H1 (cell line): ENCODE measurements around the gene PPP1R1C. TPM values are rescaled to one million over a fixed set of nuclear protein-coding genes. Genes with fewer than 3 reads are reported as not detected.

Source experiments
- CTCF ChIA-PET: fragments of 300-600 bp; sonication (Branson Sonifier 250); formaldehyde crosslinking; loops from one replicate; lab custom pipeline; 2021; ENCODE audit not compliant: partially characterized antibody; lab: Charles Lee
- POLR2A ChIA-PET: fragments of 300-600 bp; sonication (Branson Sonifier 250); formaldehyde crosslinking; loops from one replicate; lab custom pipeline; 2021; ENCODE audit warnings: inconsistent platforms; ENCODE audit not compliant: partially characterized antibody; lab: Charles Lee
- DNase-seq, 2 experiments: peaks; one replicate each; pipeline versions ENCODE4 v3.0.0 to v3.0.0-alpha.2; 2010 to 2022; ENCODE audit warnings: low spot score in 2 of 2, low read depth in 1 of 2, mixed read lengths in 1 of 2
- FAIRE-seq: peaks from 2 replicates; lab custom pipeline; 2011; peaks lifted over from hg19 to GRCh38; lab: Jason Lieb, UNC
- H2AFZ ChIP-seq: 2 replicates; pipeline ENCODE4 v1.8.1; 2012; ENCODE audit warnings: low read length, inconsistent platforms
- H2AK5ac ChIP-seq: 2 replicates; pipeline ENCODE4 v1.6.1; 2013; ENCODE audit warnings: low read depth, low read length
- H2BK120ac ChIP-seq: replicated peaks from 2 replicates; pipeline ENCODE3; 2013; ENCODE audit warnings: low read depth, low read length, inconsistent platforms
- H2BK12ac ChIP-seq: 2 replicates; pipeline ENCODE4 v1.6.1; 2013; ENCODE audit warnings: low read depth, low read length
- H2BK15ac ChIP-seq: 2 replicates; pipeline ENCODE4 v1.6.1; 2013; ENCODE audit warnings: low read length
- H2BK20ac ChIP-seq: 2 replicates; pipeline ENCODE4 v1.6.1; 2013; ENCODE audit warnings: low read length
- H2BK5ac ChIP-seq: 2 replicates; pipeline ENCODE4 v1.6.1; 2013; ENCODE audit warnings: low read depth, low read length
- H3K14ac ChIP-seq: 2 replicates; pipeline ENCODE4 v1.6.1; 2013; ENCODE audit warnings: inconsistent platforms; ENCODE audit not compliant: insufficient read length
- H3K18ac ChIP-seq: 2 replicates; pipeline ENCODE4 v1.6.1; 2013; ENCODE audit warnings: low read length; ENCODE audit errors: extremely low read depth
- H3K23ac ChIP-seq: 2 replicates; pipeline ENCODE4 v1.6.1; 2013; ENCODE audit warnings: inconsistent platforms; ENCODE audit not compliant: insufficient read length
- H3K23me2 ChIP-seq: 2 replicates; pipeline ENCODE4 v1.6.1; 2013; ENCODE audit warnings: low read depth, low read length
- H3K27ac ChIP-seq: 2 replicates; pipeline ENCODE4 v1.6.1; 2011; ENCODE audit warnings: low read depth, low read length, inconsistent platforms
- H3K27me3 ChIP-seq, 4 experiments: replicated peaks in 1 of 4; 1 replicate in 1 of 4; 2 replicates in 3 of 4; pipeline versions ENCODE4 v1.6.1 to v1.8.1; 2011 to 2013; ENCODE audit warnings: low read length in 3 of 4, mild to moderate bottlenecking in 3 of 4, inconsistent platforms in 2 of 4, mixed read lengths in 2 of 4, moderate library complexity in 1 of 4; ENCODE audit not compliant: control insufficient read depth in 3 of 4, insufficient read depth in 3 of 4; ENCODE audit errors: extremely low read depth in 1 of 4
- H3K36me3 ChIP-seq, 4 experiments: 2 replicates each; pipeline versions ENCODE4 v1.6.1 to v1.8.1; 2011 to 2013; ENCODE audit warnings: mild to moderate bottlenecking in 4 of 4, low read length in 3 of 4, moderate library complexity in 2 of 4, control low read depth in 1 of 4, inconsistent platforms in 1 of 4; ENCODE audit not compliant: insufficient read depth in 4 of 4, control insufficient read depth in 2 of 4
- H3K4ac ChIP-seq: replicated peaks from 2 replicates; pipeline ENCODE3; 2013; ENCODE audit warnings: low read length, low read depth, mixed read lengths, inconsistent platforms; ENCODE audit not compliant: insufficient read length
- H3K4me1 ChIP-seq, 4 experiments: replicated peaks in 1 of 4; 1 replicate in 1 of 4; 2 replicates in 3 of 4; pipeline versions ENCODE4 v1.6.1 to v1.8.1; 2011 to 2013; ENCODE audit warnings: low read length in 3 of 4, inconsistent platforms in 2 of 4, mixed read lengths in 1 of 4; ENCODE audit not compliant: insufficient read depth in 4 of 4, control insufficient read depth in 3 of 4
- H3K4me2 ChIP-seq, 2 experiments: 2 replicates each; pipeline versions ENCODE4 v1.6.1 to v1.8.1; 2011 to 2013; ENCODE audit warnings: low read depth in 2 of 2, low read length in 2 of 2, control low read depth in 1 of 2, inconsistent platforms in 1 of 2, mild to moderate bottlenecking in 1 of 2; ENCODE audit not compliant: insufficient read depth in 1 of 2
- H3K4me3 ChIP-seq, 4 experiments: fragments of 200-600, 300-600 bp in 1 of 4; sonication (generic), shearing (Covaris generic), sonication (Bioruptor Twin) in 1 of 4; 2 replicates each; pipeline versions ENCODE4 v1.5.1 to v1.8.1; 2011 to 2016; ENCODE audit warnings: low read length in 4 of 4, low read depth in 3 of 4, control low read depth in 2 of 4, inconsistent platforms in 2 of 4, mild to moderate bottlenecking in 2 of 4, mixed read lengths in 1 of 4, moderate library complexity in 1 of 4; ENCODE audit not compliant: insufficient read depth in 2 of 4; ENCODE audit errors: extremely low read depth in 1 of 4
- H3K56ac ChIP-seq: replicated peaks from 2 replicates; pipeline ENCODE3; 2013; ENCODE audit warnings: low read depth, mild to moderate bottlenecking, mixed read lengths, low read length, inconsistent platforms; ENCODE audit not compliant: insufficient read length
- H3K79me1 ChIP-seq: 2 replicates; pipeline ENCODE4 v1.6.1; 2013; ENCODE audit warnings: low read depth, low read length, control low read depth
- H3K79me2 ChIP-seq, 2 experiments: 2 replicates each; pipeline versions ENCODE4 v1.6.1 to v1.8.1; 2012 to 2013; ENCODE audit warnings: low read length in 2 of 2, mild to moderate bottlenecking in 2 of 2, inconsistent platforms in 1 of 2; ENCODE audit not compliant: insufficient read depth in 2 of 2, control insufficient read depth in 1 of 2
- H3K9ac ChIP-seq, 4 experiments: replicated peaks in 1 of 4; 1 replicate in 1 of 4; 2 replicates in 3 of 4; pipeline versions ENCODE4 v1.6.1 to v1.8.1; 2011 to 2013; ENCODE audit warnings: low read depth in 3 of 4, low read length in 3 of 4, control low read depth in 2 of 4, mild to moderate bottlenecking in 2 of 4, moderate library complexity in 2 of 4, inconsistent platforms in 1 of 4; ENCODE audit errors: extremely low read depth in 1 of 4
- H3K9me3 ChIP-seq, 2 experiments: 2 replicates each; pipeline versions ENCODE4 v1.6.1 to v1.8.1; 2012 to 2013; ENCODE audit warnings: mild to moderate bottlenecking in 2 of 2, moderate library complexity in 2 of 2, control low read depth in 1 of 2, inconsistent platforms in 1 of 2, low read depth in 1 of 2, low read length in 1 of 2, mixed read lengths in 1 of 2; ENCODE audit not compliant: insufficient read depth in 2 of 2
- H4K20me1 ChIP-seq, 2 experiments: replicated peaks in 1 of 2; 2 replicates each; pipeline versions ENCODE3 to v1.8.1; 2011 to 2013; ENCODE audit warnings: inconsistent platforms in 2 of 2, low read length in 2 of 2, mild to moderate bottlenecking in 1 of 2; ENCODE audit not compliant: insufficient read depth in 2 of 2, control insufficient read depth in 1 of 2
- H4K5ac ChIP-seq: 2 replicates; pipeline ENCODE4 v1.6.1; 2013; ENCODE audit warnings: low read length, low read depth, mixed read lengths, inconsistent platforms; ENCODE audit not compliant: insufficient read length
- H4K8ac ChIP-seq: 2 replicates; pipeline ENCODE4 v1.8.0; 2013; ENCODE audit warnings: mild to moderate bottlenecking, moderate library complexity, low read length, inconsistent platforms; ENCODE audit not compliant: insufficient read depth; ENCODE audit errors: extremely low read depth
- H4K91ac ChIP-seq: replicated peaks from 2 replicates; pipeline ENCODE3; 2013; ENCODE audit warnings: low read length, mixed read lengths, inconsistent platforms; ENCODE audit not compliant: insufficient read length
- WGBS, 2 experiments: shearing (Covaris generic) in 1 of 2; methylation state at CpG; one replicate each; pipeline versions ENCODE4 v1.1.6 to v1.1.7; 2013 to 2015; ENCODE audit warnings: low lambda C conversion rate in 2 of 2, mixed read lengths in 2 of 2, inconsistent platforms in 1 of 2, low coverage in 1 of 2, missing lambda C conversion rate in 1 of 2; ENCODE audit not compliant: insufficient replicate concordance in 2 of 2, insufficient coverage in 1 of 2, insufficient read length in 1 of 2; ENCODE audit errors: extremely low coverage in 1 of 2, missing lambda C conversion rate in 1 of 2; 5-methylcytosine and 5-hydroxymethylcytosine counted together
- polyA plus RNA-seq, 7 experiments: library from polyadenylated mRNA; depleted of rRNA in 3 of 7; stranded (reverse) in 5 of 7; unstranded in 2 of 7; fragments of >200 nt in 5 of 7; fragments of 200-250 nt in 2 of 7; gene quantifications; 1 replicate in 5 of 7; 2 replicates in 1 of 7; 4 replicates in 1 of 7; pipeline versions ENCODE4 v1.2.1 to v1.2.3, GENCODE V29; 2011 to 2013; ENCODE audit warnings: missing spikeins in 2 of 7, mixed read lengths in 2 of 7
- total RNA-seq: library from RNA; stranded (reverse); fragmentation: NEBNext Ultra II Directional; extraction: Animal tissue kit (Norgen Biotek cat#: 25700); gene quantifications from 2 replicates; pipeline ENCODE4 v1.2.1, GENCODE V29; 2021

The PPP1R1C gene
- total and polyA plus RNA-seq, 2 of the 8 experiments (the other 6 are each of a cell fraction or from before 2014, with no cell fraction given): 1.3 to 5.3 TPM

- Histone ChIP-seq H3K4me2 (no peak overlapping the region), H3K79me1 (no peaks in the 10 kb centered on the region), H3K23me2 (no peaks in the 10 kb centered on the region), H3K4me3 (no peak overlapping the region), H2AFZ (no peak overlapping the region), H3K79me2 (no peaks in the 10 kb centered on the region), H3K9ac (no peak overlapping the region), H2BK120ac (no peak overlapping the region), H2BK20ac (no peak overlapping the region), H2BK12ac (no peak overlapping the region), H3K14ac (no peak overlapping the region), H3K56ac (no peak overlapping the region), H2BK5ac (no peak overlapping the region), H3K36me3 (no peaks in the 10 kb centered on the region), H3K23ac (no peak overlapping the region), H3K27me3 (no peaks in the 10 kb centered on the region), H3K9me3 (no peaks in the 10 kb centered on the region), H3K4me1 (no peaks in the 10 kb centered on the region), H2AK5ac (no peak overlapping the region), H3K18ac (no peak overlapping the region), H4K8ac (no peak overlapping the region), H3K4ac (no peak overlapping the region), H4K20me1 (no peaks in the 10 kb centered on the region), H3K27ac (no peak overlapping the region), H4K91ac (no peak overlapping the region), H4K5ac (no peak overlapping the region), H2BK15ac (no peak overlapping the region)
- DNase-seq: no peak
- ChIA-PET CTCF (interaction anchor here (0.8 kb wide), 2 partner anchors 15 to 53 kb away, joined by 3 to 4 read pairs; no protein-coding TSS in a partner anchor), POLR2A (no interaction called here)
- FAIRE-seq: no peak
- 95% methylated on average over 2 of the region's 2 CpGs; no CpG with 5 or more reads in 1 of the 2 experiments for WGBS, 2 experiments
These were observed 13.4 kb downstream of the PPP1R1C start for GRCh38 chr2:181998891-181999654.
